GM06990 (cell line): ENCODE data around the gene NCS1.

Source experiments
- DNase-seq: peaks from one replicate; pipeline ENCODE4 v3.0.0-alpha.2; 2011; ENCODE audit not compliant: insufficient read length; ENCODE audit errors: extremely low read depth
- H3K27me3 ChIP-seq: replicated peaks from 2 replicates; pipeline ENCODE4 v1.6.0; 2011; ENCODE audit warnings: low read length; ENCODE audit not compliant: control insufficient read depth, insufficient read depth
- H3K36me3 ChIP-seq: 2 replicates; pipeline ENCODE4 v1.5.1; 2011; ENCODE audit warnings: low read length; ENCODE audit not compliant: control insufficient read depth, insufficient read depth
- H3K4me3 ChIP-seq: replicated peaks from 2 replicates; pipeline ENCODE4 v1.5.1; 2011; ENCODE audit warnings: low read depth, mild to moderate bottlenecking, control low read depth, low read length
- TF ChIP-seq, protein P1 (sequence below): IDR thresholded peaks from 2 replicates; pipeline ENCODE4 v1.5.1; 2011; ENCODE audit warnings: low read length, control low read depth, mild to moderate bottlenecking, inconsistent platforms; ENCODE audit not compliant: insufficient read depth, poor library complexity, severe bottlenecking

NCS1 gene

DNA sequence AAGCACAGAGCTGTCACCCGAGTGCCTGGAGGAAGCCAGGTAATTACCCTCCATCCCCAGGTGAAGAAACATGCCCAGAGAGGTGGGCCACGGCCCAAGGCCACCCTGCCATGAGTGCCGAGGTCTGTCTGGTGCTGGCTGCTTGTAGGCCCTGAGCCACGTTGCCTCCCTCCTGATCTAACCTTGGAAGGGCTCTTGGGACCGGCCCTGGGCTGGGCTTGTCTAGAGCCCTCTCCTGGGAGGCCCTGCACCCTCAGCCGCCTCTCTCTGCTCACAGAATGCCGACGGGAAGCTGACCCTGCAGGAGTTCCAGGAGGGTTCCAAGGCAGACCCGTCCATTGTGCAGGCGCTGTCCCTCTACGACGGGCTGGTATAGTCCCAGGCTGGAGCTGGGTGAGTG is 53.9 kb downstream of the NCS1 start:
- Histone ChIP-seq H3K36me3 (no peaks in the 10 kb centered on the region), H3K27me3 (no peaks in the 10 kb centered on the region), H3K4me3 (no peak overlapping the region)
- DNase-seq = no peak
- TF ChIP-seq, protein P1, sequence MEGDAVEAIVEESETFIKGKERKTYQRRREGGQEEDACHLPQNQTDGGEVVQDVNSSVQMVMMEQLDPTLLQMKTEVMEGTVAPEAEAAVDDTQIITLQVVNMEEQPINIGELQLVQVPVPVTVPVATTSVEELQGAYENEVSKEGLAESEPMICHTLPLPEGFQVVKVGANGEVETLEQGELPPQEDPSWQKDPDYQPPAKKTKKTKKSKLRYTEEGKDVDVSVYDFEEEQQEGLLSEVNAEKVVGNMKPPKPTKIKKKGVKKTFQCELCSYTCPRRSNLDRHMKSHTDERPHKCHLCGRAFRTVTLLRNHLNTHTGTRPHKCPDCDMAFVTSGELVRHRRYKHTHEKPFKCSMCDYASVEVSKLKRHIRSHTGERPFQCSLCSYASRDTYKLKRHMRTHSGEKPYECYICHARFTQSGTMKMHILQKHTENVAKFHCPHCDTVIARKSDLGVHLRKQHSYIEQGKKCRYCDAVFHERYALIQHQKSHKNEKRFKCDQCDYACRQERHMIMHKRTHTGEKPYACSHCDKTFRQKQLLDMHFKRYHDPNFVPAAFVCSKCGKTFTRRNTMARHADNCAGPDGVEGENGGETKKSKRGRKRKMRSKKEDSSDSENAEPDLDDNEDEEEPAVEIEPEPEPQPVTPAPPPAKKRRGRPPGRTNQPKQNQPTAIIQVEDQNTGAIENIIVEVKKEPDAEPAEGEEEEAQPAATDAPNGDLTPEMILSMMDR = no peak

DNA sequence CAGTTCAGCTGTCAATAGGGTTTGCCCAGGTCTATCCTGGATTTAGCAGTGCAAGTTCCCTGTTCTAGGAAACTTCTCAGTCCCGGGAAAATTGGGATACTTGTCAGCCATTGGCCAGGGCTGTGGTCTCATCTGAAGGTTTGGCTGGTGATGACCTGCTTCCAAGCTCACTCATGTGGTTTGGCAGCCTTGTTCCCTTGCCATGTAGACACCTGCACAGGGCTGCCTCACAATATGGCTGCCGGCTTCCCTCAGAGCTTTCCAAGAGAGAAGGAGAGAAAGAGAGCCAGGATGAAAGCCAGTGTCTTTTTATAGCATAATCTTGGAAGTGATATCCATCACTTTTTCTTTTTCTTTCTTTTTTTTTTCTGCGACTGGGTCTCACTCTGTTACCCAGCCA is 55.6 kb downstream of the NCS1 start:
- no peak for DNase-seq
- TF ChIP-seq, protein P1 = no peak
- Histone ChIP-seq H3K36me3 (no peaks in the 10 kb centered on the region), H3K4me3 (no peak overlapping the region), H3K27me3 (no peaks in the 10 kb centered on the region)

DNA sequence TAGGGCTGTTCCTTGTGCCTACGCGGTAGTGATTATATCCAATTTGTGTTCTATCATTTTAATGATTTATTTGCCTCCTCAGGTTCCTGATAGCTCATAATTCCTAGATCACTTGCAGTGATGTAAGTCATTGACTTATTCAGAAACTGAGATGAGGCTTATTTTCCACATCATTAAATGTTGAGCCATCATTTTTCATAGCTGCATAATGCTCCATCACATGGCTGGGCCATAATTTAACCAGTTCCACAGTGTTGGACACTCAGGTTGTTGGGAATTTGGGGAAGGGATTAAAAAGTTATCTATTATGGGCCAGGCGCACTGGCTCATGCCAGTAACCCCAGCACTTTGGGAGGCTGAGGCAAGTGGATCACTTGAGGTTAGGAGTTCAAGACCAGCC is 57.6 kb downstream of the NCS1 start:
- no peak overlapping the region for H3K4me3 ChIP-seq
- TF ChIP-seq, protein P1 = no peak
- no peaks in the 10 kb centered on the region for H3K36me3 ChIP-seq
- DNase-seq = no peak
- no peaks in the 10 kb centered on the region for H3K27me3 ChIP-seq

DNA sequence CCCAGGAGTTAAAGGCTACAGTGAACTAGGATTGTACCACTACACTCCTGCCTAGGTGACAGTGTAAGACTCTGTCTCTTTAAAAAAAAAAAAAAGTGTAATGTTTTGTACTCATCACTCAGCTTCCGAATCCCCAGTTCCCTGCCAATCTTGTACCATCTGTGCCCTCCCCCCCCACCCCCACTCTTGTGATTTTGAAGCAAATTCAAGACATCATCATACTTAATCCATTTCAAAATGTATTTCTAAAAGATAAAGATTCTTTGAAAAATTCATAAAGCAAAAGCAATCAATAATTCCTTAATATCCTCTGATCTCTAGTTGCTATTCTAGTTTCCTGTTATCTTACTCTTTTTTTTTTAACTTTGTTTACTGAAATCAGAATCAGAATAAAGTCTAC is 58.4 kb downstream of the NCS1 start:
- no peak for DNase-seq
- H3K36me3 ChIP-seq = no peaks in the 10 kb centered on the region

DNA sequence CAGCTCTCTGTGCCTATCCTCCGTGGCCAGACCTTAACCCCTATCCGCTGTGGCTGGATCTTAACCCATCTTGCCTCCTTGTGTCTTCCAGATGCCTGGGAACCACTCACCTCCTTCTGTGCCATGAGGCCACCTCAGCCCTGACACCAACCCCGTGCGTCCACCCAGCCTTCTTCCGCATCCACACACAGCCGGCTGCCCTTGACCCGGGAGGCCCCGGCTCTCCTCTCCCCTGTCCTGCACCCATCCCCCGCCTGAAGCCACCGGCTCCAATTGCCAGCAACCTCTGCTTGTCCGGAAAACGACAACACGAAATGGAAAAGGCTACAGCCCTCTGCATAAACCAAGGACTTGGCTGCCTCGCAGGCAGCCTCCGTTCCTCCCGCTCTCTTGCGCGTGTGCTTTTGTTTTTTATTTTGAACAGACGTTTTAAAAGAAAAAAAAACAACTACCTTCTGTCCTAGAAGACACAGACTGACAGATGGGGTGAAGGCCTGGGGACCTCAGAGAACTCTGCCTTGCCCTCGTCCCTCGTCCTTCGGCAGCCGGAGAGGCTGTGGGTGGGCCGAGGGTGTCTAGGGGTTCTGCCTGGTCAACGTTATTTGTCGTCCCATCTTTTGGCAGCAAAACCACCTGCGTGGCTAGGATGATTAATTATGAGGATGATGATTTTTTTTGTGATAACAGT is 60.8 kb downstream of the NCS1 start:
- DNase-seq = no peak
- Histone ChIP-seq H3K4me3 (no peak overlapping the region), H3K27me3 (no peaks in the 10 kb centered on the region), H3K36me3 (no peaks in the 10 kb centered on the region)
- TF ChIP-seq, protein P1 = no peak

More for the DNA sequence above, 58.4 kb downstream of the NCS1 start:
- Histone ChIP-seq H3K4me3 (no peak overlapping the region), H3K27me3 (no peaks in the 10 kb centered on the region)
- TF ChIP-seq, protein P1 = no peak

DNA sequence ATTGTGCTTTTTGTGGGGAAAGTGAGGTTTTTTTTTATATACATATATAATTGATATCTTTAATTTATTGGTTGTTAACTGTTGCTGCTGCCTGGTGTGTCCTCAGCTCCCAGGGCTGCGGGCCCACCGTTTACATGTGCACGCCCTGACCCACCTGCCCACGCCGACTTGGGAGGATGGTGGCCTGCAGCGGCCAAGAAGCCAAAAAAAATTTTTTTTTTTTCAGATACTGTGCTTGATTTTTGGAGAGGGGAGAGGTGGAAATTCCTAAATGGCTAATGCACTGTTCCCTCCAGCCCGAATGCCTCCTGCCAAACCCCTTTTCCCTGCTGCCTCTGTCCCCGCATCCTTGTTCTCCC is 61.4 kb downstream of the NCS1 start:
- no peaks in the 10 kb centered on the region for H3K36me3 ChIP-seq
- H3K4me3 ChIP-seq = no peak overlapping the region
- H3K27me3 ChIP-seq = no peaks in the 10 kb centered on the region
- TF ChIP-seq, protein P1 = no peak
- no peak for DNase-seq
